T-helper 17 cell (primary cell): ENCODE data around the gene TAF4B. TPM values are rescaled to one million over a fixed set of nuclear protein-coding genes. Genes with fewer than 3 reads are reported as not detected.
A peak's percentile ranks its signal among the peaks of the same experiment; 100 is the strongest.
"Not testable (repeated sequence)": the region's sequence is repeated elsewhere in the genome, so short reads cannot be mapped to it uniquely, and the experiment has no call there.

Experiments
- ATAC-seq: fragments of 150-1000 bp; cut with Tn5 transposase; 2 replicates; pipeline ENCODE4 v1.10.0; 2021; ENCODE audit warnings: mild to moderate bottlenecking, moderate library complexity
- DNase-seq, 3 donors: peaks; one replicate each; pipeline versions ENCODE4 v3.0.0 to v3.0.0-alpha.2; 2020 to 2021
- H3K9me3 ChIP-seq: one replicate; pipeline ENCODE4 v1.7.0; 2013; ENCODE audit warnings: low read length, mild to moderate bottlenecking; ENCODE audit not compliant: control insufficient read depth, poor library complexity, severe bottlenecking
- H3K27ac Mint-ChIP-seq: one replicate; pipeline ENCODE4 v1.8.0; 2022; ENCODE audit warnings: mild to moderate bottlenecking, moderate library complexity, mixed read lengths
- H3K27me3 Mint-ChIP-seq: one replicate; pipeline ENCODE4 v1.8.0; 2022; ENCODE audit warnings: mixed read lengths
- H3K36me3 Mint-ChIP-seq: one replicate; pipeline ENCODE4 v1.8.0; 2022; ENCODE audit warnings: low read depth, mixed read lengths
- H3K4me1 Mint-ChIP-seq: one replicate; pipeline ENCODE4 v1.8.0; 2022; ENCODE audit warnings: mild to moderate bottlenecking, mixed read lengths
- H3K4me3 Mint-ChIP-seq: one replicate; pipeline ENCODE4 v1.8.0; 2022; ENCODE audit warnings: mild to moderate bottlenecking, moderate library complexity, mixed read lengths
- total RNA-seq, 4 donors: library from RNA in 2 of 4; stranded (reverse) in 2 of 4; gene quantifications; one replicate each; pipeline ENCODE4 v1.2.3 and lab custom pipeline; 2022 to 2026

TAF4B gene
- total RNA-seq, 2 donors from 2014 or later, result 9.2 to 10.4 TPM

DNA sequence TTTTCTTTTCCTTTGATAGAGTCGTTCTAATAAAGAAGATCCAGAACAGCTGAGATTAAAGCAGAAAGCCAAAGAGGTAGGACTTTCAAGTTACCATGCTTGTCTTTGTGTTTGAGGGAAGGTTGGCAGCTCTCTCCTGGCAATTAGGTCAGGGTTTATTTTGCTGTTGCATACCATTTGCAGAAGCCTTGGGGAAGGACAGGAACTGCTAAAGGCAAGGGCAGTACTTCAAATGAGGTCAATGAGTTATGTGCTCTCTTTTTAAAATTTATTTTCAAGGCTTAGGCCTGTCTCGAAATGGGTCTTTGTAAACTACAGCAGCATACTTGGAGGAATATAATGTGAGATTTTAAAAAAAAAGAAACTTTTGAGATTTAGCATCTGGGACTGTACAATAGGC lies 108.9 kb downstream of the TAF4B start:
- no peaks in the 10 kb centered on the region for H3K27me3 Mint-ChIP-seq
- ATAC-seq (no peak), DNase-seq (no peak)
- H3K4me3 Mint-ChIP-seq, result no peak overlapping the region
- H3K4me1 Mint-ChIP-seq, result peaks cover 2% of the 10 kb centered on the region
- H3K36me3 Mint-ChIP-seq, result peaks cover 2% of the 10 kb centered on the region
- H3K9me3 ChIP-seq, result no peaks in the 10 kb centered on the region
- no peak overlapping the region for H3K27ac Mint-ChIP-seq

DNA sequence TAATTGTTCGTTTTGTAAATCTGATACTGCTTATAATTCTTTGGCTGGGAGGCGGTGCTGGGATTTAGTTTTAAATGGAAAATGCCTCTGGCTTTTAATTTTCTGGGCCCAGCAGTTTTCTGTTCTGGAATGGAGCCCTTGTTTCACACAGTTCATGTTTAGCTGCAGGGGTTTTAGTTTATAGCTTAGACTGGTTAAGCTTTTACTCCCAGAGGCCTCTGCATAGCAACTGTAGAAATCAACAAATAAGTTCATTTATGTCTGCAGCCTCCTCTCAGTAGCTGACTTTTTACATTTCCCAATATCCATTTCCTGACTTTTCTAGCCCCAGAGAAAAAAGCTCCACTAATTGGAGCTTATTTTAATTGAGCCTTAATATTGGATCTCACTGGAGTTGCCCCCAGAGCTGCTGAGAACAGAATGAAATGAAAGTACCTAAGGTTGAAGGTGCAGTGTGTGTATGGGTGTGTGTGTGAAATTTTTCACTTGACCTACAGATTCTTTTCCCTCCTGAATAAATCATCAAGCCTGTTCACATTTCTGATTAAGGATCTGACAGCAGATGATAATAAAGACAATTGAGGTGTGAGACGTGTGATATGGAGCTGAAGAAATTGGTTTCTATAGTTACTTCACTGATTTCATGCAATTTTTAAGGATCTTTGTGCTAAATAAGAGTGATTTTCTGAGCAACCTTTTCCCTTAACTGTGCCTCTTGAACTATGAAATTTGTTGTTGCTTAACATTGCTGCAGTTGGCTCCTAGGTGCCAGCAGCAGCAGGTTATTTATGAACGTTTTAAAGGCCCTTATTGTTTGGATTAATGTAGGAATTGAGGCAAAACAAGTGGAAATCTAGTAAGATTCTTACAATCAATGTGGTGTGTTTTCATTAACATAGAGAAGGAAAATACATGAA lies 109.6 kb downstream of the TAF4B start:
- H3K4me3 Mint-ChIP-seq, result no peak overlapping the region
- H3K4me1 Mint-ChIP-seq, result peaks cover 2% of the 10 kb centered on the region
- H3K27ac Mint-ChIP-seq, result peak overlapping the region; percentile 14
- H3K27me3 Mint-ChIP-seq, result no peaks in the 10 kb centered on the region
- H3K36me3 Mint-ChIP-seq, result peaks cover 2% of the 10 kb centered on the region
- no peaks in the 10 kb centered on the region for H3K9me3 ChIP-seq
- ATAC-seq (no peak), DNase-seq (no peak)

DNA sequence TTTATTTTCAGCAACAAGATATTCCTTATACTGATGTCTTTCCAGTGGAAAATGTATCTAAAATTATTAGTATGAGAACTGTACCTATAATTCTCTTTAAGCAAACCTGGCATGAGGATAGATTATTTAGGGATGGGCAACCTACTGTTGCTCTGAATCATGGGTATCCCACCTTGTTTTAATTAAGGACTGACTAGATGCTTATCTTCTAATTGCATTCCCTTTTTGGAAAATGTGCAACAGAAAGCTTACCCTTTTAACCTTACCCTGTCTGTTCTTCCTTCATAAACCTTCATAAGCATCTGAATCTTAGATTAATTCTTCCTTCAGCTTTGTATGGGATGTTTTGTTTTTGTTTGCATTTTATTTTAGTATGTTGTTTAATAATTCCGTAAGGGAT lies 110.3 kb downstream of the TAF4B start:
- no peaks in the 10 kb centered on the region for H3K9me3 ChIP-seq
- Mint-ChIP-seq H3K27ac (peak overlapping the region; percentile 27), H3K4me1 (peaks cover 2% of the 10 kb centered on the region), H3K4me3 (no peak overlapping the region), H3K27me3 (no peaks in the 10 kb centered on the region), H3K36me3 (peaks cover 2% of the 10 kb centered on the region)
- DNase-seq (no peak), ATAC-seq (no peak)

DNA sequence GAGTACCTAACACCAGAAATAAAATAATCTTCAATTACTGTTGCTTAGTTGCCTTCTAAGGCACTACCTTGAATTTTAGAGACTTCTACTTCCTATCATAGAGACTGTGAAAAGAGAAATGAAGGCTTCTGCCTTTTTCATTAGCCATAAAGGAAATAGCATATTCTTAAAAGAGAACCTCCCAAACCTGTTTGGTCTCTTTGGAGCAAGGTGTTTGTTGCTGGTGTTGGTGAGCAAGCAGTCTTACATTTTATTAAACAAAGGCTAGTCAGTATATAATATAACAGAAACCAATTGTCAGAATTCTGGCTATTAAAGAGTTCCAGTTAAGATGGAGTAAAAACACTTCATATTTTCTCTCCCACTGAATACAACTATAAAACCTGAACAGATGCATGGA lies 116.4 kb downstream of the TAF4B start:
- H3K27me3 Mint-ChIP-seq, result no peaks in the 10 kb centered on the region
- ATAC-seq (no peak), DNase-seq (no peak)
- H3K36me3 Mint-ChIP-seq, result peaks cover 2% of the 10 kb centered on the region
- peaks cover 9% of the 10 kb centered on the region for H3K9me3 ChIP-seq
- H3K27ac Mint-ChIP-seq, result no peak overlapping the region
- no peak overlapping the region for H3K4me3 Mint-ChIP-seq
- no peaks in the 10 kb centered on the region for H3K4me1 Mint-ChIP-seq

DNA sequence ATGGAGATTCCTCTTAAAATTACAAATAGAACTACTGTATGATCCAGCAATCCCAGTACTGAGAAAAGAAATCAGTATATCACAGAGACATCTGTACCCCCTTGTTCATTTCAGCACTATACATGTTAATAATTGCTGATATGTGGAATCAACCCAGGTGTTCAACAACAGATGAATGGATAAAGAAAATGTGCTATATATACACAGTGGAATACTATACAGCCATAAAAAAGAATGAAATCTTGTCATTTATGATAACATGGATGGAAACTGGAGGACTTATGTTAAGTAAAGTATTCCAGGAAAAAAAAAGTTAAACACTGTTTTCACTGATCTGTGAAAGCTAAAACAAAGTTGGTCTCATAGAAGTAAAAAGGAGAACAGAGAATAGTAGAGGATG lies 124.7 kb downstream of the TAF4B start:
- ATAC-seq (no peak), DNase-seq (no peak)
- Mint-ChIP-seq H3K36me3 (no peaks in the 10 kb centered on the region), H3K4me1 (no peaks in the 10 kb centered on the region), H3K4me3 (no peak overlapping the region), H3K27ac (no peak overlapping the region), H3K27me3 (no peaks in the 10 kb centered on the region)
- H3K9me3 ChIP-seq, result no peaks in the 10 kb centered on the region

DNA sequence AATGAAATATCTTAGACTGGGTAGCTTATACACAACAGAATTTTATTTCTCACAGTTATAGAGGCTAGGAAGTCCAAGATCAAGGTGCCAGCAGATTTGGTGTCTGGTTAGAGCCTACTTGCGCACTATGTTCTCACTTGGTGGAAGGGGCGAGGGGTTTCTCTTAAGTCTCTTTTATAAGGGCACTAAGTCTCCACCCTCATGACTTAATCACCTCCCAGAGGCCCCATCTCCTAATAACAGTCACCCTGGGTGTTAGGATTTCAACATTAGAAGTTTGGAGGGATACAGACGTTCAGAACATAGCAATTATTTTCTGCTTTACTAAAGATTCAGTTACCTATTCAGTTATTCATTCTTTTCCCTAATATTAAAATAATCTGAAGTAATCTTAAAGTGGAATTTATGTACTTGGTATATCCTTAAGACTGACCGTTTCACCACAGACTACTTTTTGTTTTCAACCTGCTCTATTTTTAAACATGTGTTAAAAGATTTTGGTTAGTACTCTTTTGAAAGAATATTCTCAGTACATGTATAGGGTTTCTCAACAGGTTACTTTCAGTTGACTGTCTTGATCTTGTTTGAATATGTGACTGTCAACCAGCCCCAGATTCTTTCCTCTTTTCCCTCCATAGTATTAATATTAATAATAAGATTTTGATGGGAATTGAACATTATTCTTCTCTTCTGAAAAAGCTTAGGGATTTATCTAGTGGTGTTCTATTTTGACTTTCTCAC lies 130.0 kb downstream of the TAF4B start:
- H3K9me3 ChIP-seq, result no peaks in the 10 kb centered on the region
- DNase-seq, result no peak
- no peak overlapping the region for H3K4me3 Mint-ChIP-seq
- H3K4me1 Mint-ChIP-seq, result no peaks in the 10 kb centered on the region
- no peak for ATAC-seq
- peaks cover 11% of the 10 kb centered on the region for H3K36me3 Mint-ChIP-seq
- H3K27me3 Mint-ChIP-seq, result no peaks in the 10 kb centered on the region
- no peak overlapping the region for H3K27ac Mint-ChIP-seq

DNA sequence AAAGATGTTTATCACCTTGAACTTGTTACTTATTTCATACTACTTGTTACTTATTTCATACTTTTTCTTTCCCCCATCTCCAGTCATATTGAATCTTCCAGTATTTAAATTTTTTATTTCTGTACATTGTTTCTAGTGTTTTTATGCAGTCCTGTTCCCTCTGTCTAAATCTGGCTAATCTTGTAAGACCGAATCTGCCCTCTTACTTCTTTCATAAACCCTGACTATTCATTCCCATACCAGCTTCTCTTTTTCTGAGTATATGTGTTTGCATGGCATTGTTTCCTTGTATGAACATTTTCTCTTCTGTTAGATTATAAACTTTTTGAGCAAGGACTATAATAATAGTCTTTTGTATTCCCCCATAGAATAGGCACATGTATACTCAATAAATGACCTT lies 131.7 kb downstream of the TAF4B start:
- no peak overlapping the region for H3K27ac Mint-ChIP-seq
- DNase-seq (no peak), ATAC-seq (no peak)
- H3K4me1 Mint-ChIP-seq, result no peaks in the 10 kb centered on the region
- peaks cover 11% of the 10 kb centered on the region for H3K36me3 Mint-ChIP-seq
- H3K4me3 Mint-ChIP-seq, result no peak overlapping the region
- H3K9me3 ChIP-seq, result no peaks in the 10 kb centered on the region
- H3K27me3 Mint-ChIP-seq, result no peaks in the 10 kb centered on the region

DNA sequence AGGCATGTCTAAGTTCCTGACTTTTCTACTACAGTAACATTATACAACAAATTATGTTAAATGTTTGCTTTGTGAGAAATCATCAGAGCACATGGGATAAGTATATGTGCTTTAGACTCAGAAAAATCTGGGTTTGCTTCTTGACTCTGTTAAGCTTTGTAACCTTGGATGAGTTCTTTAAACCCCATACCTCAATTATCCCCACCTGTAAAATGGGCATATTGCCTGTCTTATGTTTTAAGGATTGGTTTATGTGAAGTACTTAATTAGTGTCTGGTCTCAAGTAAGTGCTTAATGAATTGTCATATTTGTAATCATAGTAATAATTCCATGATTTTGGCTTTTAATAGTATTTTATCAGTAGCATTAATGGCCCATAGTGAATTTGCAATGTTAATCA lies 135.8 kb downstream of the TAF4B start:
- DNase-seq (no peak), ATAC-seq (no peak)
- no peaks in the 10 kb centered on the region for H3K4me1 Mint-ChIP-seq
- H3K9me3 ChIP-seq, result no peaks in the 10 kb centered on the region
- H3K36me3 Mint-ChIP-seq, result peaks cover 11% of the 10 kb centered on the region
- no peak overlapping the region for H3K27ac Mint-ChIP-seq
- H3K27me3 Mint-ChIP-seq, result no peaks in the 10 kb centered on the region
- H3K4me3 Mint-ChIP-seq, result no peak overlapping the region

DNA sequence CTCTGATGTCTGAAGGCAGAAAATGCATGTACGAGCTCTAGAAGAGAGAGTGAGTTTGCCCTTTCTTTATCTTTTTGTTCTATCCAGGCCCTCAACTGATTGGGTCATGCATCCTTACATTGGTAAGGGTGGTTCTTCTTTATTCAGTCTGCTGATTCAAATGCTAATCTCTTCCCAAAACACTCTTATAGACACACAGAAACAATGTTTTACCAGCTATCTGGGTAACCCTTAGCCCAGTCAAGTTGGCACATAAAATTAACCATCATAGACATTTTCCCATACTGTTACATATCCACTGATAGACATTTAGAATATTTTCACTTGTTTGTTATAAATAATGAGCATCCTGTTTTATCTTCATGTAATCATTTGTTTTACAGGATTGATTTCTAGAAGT lies 141.2 kb downstream of the TAF4B start:
- DNase-seq (no peak), ATAC-seq (no peak)
- H3K9me3 ChIP-seq, result no peaks in the 10 kb centered on the region
- Mint-ChIP-seq H3K4me1 (no peaks in the 10 kb centered on the region), H3K36me3 (peaks cover 3% of the 10 kb centered on the region), H3K27me3 (no peaks in the 10 kb centered on the region), H3K27ac (no peak overlapping the region), H3K4me3 (no peak overlapping the region)

DNA sequence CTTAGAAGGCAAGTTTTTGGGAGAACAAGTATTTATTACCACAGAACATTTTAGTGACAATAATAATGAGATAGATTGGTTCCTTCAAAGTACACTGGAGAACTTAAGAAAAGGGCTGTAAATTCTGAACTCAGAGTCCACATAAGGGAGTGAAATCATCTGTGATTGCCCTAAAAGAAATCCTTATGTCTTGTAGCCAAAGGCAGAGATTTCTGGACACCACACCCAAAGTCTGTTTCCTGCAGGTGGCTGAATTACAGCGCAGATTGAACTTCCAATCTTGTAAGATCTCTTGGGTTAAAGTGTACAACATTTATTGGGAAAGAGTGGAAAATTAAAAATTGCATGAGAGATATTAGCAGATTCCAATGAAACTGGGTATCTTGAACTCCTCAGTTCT lies 143.8 kb downstream of the TAF4B start:
- Mint-ChIP-seq H3K36me3 (peaks cover 3% of the 10 kb centered on the region), H3K4me1 (no peaks in the 10 kb centered on the region), H3K27me3 (no peaks in the 10 kb centered on the region), H3K27ac (no peak overlapping the region), H3K4me3 (no peak overlapping the region)
- no peak for DNase-seq
- no peaks in the 10 kb centered on the region for H3K9me3 ChIP-seq
- no peak for ATAC-seq

DNA sequence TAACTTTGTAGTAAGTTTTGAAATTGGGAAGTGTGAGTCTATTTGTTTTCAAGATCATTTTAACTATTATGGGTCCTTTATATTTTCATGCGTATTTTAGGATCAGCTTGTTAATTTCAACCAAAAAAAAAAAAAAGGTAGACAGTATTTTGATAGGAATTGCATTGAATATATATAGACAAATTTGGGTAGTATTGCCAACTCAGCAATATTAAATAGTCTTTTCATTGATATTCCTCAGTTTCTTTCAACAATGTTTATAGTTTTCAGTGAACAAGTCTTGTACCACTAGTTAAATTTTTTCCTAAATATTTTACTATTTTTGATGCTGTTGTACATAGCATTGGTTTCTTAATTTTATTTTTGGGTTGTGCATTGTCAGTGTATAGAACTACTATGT lies 149.9 kb downstream of the TAF4B start:
- H3K9me3 ChIP-seq, result no peaks in the 10 kb centered on the region
- ATAC-seq, result no peak
- no peak for DNase-seq
- H3K27ac Mint-ChIP-seq, result no peak overlapping the region
- H3K4me1 Mint-ChIP-seq, result no peaks in the 10 kb centered on the region
- peaks cover 2% of the 10 kb centered on the region for H3K36me3 Mint-ChIP-seq
- H3K27me3 Mint-ChIP-seq, result no peaks in the 10 kb centered on the region
- no peak overlapping the region for H3K4me3 Mint-ChIP-seq

DNA sequence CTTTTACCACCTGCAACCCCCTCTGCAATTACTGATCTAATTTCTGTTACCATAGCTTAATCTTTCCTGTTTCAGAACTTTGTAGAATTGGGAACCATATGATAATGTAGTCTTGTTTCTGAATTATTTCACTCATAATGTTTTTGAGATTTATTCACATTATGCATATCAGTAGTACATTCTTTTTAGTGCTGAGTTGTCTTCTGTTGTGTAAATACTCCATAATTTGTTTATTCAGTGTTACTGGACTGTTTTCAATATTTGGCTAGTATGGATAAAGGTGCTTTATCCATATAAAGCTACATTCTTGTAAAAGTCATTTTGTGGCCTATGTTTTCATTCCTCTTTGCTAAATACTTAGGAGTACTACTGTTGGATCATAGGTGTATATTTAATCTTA lies 152.5 kb downstream of the TAF4B start:
- no peak for DNase-seq
- H3K4me3 Mint-ChIP-seq, result no peak overlapping the region
- no peak for ATAC-seq
- peaks cover 2% of the 10 kb centered on the region for H3K36me3 Mint-ChIP-seq
- H3K27ac Mint-ChIP-seq, result no peak overlapping the region
- H3K4me1 Mint-ChIP-seq, result peaks cover 6% of the 10 kb centered on the region
- H3K27me3 Mint-ChIP-seq, result no peaks in the 10 kb centered on the region
- H3K9me3 ChIP-seq, result no peaks in the 10 kb centered on the region

DNA sequence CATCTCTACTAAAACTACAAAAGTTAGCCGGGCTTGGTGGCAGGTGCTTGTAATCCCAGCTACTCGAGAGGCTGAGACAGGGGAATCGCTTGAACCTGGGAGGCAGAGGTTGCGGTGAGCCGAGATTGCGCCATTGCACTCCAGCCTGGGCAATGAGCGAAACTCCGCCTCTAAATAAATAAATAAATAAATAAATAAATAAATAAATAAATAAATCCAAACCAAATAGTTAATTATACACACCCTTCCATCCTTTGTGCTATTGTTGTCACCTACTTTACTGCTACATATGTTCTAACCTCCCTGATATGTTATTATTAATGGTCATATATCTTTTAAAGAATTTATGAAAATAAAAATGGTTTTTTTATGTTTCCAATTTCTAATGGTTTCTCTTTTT lies 155.3 kb downstream of the TAF4B start:
- H3K27me3 Mint-ChIP-seq, H3K27ac Mint-ChIP-seq, H3K9me3 ChIP-seq, H3K4me3 Mint-ChIP-seq, H3K4me1 Mint-ChIP-seq, ATAC-seq, DNase-seq, H3K36me3 Mint-ChIP-seq: not testable (repeated sequence)
